HG03103 (cell line): ENCODE data around the gene PPP1R37.

Experiments
- ATAC-seq: cut with Tn5 transposase; IDR thresholded peaks from one replicate; pipeline ENCODE4 v1.9.1; 2021; ENCODE audit warnings: low read depth; ENCODE audit not compliant: unreplicated experiment

Gene PPP1R37

DNA sequence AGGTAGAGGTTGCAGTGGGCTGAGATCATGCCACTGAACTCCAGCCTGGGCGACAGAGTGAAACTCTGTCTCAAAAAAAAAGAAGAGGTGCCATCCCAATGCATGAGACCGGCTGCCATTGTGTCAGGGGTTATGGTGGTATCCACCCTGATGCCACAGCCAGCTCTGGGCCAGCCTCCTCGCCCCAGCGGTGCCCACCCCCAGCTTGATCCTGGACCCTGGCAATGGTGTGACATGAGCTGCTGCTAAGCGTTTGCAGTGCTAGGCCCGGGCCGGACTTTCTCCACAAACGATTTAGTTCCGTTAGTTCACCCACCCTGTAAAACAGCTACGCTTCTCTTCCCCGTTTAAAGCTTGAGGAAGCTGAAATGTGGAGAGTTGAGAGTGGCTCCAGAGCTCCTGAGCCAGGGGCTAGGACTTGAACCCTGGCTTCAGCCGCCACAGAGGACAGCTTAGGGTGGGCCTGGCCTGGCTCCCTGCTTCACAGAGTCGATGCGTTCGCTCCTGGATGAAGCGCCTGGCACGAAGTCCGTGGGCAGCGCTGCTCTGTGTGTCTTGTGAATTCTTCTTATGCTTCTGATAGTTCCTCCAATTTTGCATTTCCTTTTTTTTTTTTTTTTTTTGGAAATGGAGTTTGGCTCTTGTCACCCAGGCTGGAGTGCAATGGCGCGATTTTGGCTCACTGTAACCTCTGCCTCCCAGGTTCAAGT lies 42.4 kb downstream of the PPP1R37 start:
- ATAC-seq: no peak

DNA sequence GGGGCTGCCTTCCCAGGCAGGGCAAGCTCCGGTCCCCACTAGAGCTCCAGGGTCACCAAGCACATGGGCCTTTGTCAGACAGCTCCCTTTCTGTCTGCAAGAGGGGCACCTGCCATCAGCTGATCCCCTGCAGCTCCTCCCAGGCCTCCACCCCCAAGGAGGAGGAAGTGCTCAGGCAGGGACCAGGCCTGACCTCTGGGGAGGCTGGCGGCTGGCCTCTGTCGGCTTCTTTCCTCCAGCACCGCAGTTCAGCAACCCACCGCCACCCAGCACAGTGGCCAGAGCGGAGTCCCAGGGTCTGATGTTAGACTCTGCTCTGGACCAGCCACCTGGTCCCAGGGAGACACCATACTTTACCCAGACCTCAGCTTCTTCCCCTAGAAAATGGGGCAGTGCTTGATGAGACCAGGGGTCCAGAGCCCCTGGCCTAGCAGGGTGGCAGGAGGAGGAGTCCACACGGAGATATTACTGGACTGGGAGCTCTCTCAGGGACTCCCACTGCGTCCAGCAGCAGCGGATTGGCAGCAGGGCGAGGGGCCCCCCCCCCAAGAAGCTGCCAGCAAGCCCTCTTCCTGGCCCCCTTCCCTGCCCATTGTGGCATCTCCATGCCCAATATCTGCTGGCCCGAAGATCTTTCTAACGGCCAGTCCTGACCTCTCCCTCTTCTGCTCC lies 43.7 kb downstream of the PPP1R37 start:
- ATAC-seq: no peak

- ATAC-seq: peak; percentile 67
These were observed 44.3 kb downstream of the PPP1R37 start for GRCh38 chr19:45137179-45137761.

DNA sequence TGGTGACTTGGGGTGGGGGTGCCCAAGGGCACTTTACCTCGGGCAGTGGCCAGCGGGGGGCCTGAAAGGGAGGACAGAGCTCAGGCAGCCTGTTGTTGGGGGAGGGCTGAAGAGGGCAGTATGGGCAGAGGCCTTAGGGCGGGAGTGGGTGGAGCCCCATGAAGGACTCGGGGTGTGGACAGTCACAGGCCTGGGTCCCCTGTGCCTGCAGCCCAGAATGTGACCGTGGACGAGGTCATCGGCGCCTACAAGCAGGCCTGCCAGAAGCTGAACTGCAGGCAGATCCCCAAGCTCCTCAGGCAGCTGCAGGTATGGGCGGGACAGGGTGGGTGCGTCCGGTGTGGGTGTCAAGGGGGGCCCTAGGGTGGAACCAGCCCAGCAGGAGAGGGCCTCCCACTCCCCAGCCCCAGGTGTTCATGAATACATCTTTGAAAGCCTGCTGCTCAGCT lies 45.3 kb downstream of the PPP1R37 start:
- ATAC-seq: no peak

GRCh38 chr19:45139286-45140143 lies 46.5 kb downstream of the PPP1R37 start:
- ATAC-seq: no peak

DNA sequence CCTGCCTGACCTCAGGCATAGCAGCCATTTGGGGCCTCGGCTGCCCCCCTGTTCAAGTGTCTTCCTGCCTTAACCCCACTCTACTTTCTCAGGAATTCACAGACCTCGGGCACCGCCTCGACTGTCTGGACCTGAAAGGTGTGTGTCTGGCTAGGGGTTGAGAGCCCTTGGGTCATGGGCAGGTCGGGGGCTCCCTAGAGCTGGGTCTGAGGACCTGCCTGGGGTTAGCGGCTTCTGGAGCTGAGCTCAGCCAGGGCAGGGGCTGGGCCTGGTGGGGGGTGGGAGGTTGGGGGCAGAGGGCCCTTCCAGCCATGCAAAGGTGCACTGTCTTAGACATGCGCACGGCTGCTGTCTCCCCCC lies 47.1 kb downstream of the PPP1R37 start:
- ATAC-seq: no peak

GRCh38 chr19:45140533-45140932 lies 47.6 kb downstream of the PPP1R37 start:
- no peak for ATAC-seq

DNA sequence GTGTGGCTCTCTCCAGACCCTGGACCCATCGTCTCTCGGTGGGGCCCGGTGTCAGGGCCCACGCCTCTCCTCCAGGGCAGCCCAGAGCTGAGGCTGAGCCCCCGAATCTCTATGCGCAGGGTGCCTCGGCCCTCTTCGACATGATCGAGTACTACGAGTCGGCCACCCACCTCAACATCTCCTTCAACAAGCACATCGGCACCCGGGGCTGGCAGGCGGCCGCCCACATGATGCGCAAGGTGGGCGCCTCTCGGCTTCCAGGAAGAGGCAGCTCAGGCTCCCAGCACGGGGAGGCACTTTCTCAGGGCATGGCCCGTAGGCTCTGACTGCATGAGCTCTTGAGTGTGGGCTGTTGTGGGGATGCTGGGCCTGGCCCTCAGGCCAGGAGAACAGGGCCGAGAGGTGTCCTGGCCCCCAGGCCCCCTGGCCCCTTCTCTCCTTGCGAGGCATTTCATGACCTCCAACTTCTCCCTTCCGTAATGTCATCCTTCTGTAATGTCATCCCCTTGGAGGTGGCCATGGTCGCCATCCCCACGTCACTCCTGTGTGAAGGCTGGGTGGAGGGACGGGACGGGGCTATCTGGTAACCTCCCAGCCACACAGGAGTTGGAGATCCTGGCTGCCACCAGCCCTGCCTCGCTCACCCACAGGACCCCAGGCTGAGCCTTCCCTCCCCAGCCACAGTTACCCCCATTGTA lies 48.4 kb downstream of the PPP1R37 start:
- ATAC-seq: no peak

- ATAC-seq: no peak
These were observed 49.2 kb downstream of the PPP1R37 start for GRCh38 chr19:45142016-45142725.

- no peak for ATAC-seq
These were observed 49.7 kb downstream of the PPP1R37 start for GRCh38 chr19:45142726-45143110.

- ATAC-seq: no peak
These were observed 51.7 kb downstream of the PPP1R37 start for GRCh38 chr19:45144431-45145269.

DNA sequence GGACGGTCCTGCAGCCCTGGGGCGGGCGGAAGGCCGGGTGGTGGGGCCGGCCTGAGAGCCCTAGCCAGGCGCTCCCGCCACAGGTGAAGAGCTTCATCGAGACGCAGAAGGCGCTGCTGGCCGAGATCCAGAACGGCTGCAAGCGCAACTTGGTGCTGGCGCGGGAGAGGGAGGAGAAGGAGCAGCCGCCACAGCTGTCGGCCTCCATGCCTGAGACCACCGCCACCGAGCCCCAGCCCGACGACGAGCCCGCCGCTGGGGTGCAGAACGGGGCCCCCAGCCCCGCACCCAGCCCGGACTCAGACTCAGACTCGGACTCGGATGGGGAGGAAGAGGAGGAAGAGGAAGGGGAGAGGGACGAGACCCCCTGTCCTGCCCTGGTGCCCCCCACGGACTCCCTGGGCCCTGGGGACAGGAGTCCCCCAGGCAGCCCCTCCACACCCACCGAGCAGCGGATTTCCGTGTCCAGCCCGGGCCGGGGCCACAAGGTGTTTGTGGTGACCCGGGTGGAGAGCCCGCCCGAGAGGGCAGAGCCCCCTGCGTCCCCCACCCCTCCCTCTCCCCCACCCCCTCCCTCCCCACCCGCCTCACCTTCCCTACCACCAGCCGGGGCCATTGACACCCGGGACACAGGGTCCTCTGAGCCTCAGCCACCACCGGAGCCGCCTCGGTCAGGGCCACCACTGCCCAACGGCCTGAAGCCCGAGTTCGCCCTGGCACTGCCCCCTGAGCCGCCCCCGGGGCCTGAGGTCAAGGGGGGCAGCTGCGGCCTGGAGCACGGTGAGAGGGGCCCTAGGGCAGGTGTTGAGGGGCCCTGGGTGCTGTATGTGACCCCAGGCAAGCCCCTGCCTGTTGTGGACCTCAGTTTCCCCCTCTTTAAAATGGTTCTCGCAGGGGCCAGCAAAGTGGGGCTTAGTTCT lies 52.6 kb downstream of the PPP1R37 start:
- no peak for ATAC-seq

DNA sequence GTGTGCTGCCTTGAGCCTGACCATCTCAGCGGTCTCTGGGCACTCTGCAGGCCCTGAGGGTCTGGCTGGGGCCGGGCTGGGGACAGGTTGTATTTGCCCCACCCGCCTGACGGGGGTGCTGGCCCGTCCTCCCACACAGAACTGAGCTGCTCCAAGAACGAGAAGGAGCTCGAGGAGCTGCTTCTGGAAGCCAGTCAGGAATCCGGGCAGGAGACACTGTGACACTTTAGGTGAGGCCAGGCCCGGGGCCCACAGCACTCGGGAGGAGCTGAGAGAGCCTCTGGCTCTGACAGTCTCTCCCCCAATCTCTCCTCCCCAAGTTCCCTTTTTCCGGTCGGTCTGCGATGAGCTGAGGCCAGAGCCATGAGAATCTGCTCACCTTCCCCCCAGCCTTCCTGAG lies 53.3 kb downstream of the PPP1R37 start:
- ATAC-seq: no peak

GRCh38 chr19:45146741-45147205 lies 53.8 kb downstream of the PPP1R37 start:
- no peak for ATAC-seq

- ATAC-seq: no peak
These were observed 55.1 kb downstream of the PPP1R37 start for GRCh38 chr19:45147835-45148676.

- ATAC-seq: no peak
These were observed 56.1 kb downstream of the PPP1R37 start for GRCh38 chr19:45149129-45149528.

DNA sequence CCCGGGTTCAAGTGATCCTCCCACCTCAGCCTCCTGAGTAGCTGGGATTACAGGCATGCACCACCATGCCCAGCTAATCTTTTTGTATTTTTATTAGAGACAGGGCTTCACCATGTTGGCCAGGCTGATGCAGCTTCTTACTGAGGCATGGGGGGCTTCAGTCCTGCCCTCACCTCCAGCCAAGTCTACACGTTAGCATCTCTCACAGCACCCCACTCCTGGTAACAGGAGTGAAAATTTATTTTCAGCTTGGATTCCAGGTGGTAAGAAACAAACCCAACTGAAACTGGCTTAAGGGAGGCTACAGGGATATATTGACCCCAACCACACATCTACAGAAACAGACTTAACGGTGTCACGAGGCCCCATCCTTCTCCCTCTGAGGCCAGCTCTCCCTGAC lies 57.2 kb downstream of the PPP1R37 start:
- ATAC-seq: no peak
